Measurements from ENCODE around the gene HOXA11.

DNA sequence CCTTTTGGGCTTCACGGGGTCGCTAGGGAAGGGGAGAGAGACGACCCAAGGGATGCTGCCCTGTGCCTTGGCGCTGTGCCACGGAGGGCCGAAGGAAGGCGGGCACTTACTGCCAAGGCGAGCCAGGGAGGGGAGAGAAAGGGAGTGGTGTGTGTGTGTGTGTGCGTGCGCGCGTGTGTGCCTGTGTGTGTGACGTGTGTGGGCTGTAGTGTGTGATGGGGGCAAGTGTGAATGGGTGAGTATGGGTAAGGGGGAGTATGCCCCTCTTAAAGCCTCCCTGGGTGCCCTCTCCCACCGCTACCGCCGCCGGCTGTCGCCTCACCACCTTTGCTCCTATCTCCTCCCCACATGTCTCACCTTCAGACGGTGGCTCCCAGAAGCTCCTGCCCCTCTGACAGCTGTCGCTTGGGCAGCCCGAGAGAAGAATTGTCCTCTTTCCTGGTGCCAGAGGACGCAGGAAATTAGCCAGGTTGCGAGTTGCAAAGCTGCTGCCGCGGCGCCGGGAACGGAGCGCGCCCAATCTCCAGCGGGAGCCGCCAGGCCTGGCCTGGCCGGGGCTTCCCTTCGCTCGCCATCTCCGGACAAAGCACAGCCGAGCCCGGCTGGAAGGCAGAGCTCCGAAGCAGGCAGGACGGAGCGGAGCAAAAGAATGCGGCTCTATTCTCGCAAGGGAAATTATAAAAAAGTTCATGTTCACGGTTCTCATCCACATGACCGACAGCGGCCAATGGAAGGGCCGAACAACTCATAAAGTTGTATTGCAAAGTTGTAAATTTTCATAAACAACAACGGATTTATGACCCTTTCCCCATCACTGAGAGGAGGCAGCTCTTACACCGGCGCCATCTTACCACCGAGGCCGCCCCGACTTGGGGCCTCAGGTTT is 32.9 kb downstream of the HOXA11 start, which contains the start of gene HOXA3:
- TF ChIP-seq, protein P1, sequence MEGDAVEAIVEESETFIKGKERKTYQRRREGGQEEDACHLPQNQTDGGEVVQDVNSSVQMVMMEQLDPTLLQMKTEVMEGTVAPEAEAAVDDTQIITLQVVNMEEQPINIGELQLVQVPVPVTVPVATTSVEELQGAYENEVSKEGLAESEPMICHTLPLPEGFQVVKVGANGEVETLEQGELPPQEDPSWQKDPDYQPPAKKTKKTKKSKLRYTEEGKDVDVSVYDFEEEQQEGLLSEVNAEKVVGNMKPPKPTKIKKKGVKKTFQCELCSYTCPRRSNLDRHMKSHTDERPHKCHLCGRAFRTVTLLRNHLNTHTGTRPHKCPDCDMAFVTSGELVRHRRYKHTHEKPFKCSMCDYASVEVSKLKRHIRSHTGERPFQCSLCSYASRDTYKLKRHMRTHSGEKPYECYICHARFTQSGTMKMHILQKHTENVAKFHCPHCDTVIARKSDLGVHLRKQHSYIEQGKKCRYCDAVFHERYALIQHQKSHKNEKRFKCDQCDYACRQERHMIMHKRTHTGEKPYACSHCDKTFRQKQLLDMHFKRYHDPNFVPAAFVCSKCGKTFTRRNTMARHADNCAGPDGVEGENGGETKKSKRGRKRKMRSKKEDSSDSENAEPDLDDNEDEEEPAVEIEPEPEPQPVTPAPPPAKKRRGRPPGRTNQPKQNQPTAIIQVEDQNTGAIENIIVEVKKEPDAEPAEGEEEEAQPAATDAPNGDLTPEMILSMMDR (conservative IDR thresholded peaks at IDR 0.05; ENCODE audit: low read depth, low read length), result no peak
- TF ChIP-seq EZH2phosphoT487 (IDR thresholded peaks at IDR 0.05; ENCODE audit: borderline replicate concordance, low read length) (no peak), EZH2 (IDR thresholded peaks at IDR 0.05; ENCODE audit: low read length, unreplicated experiment) (no peak)

Data from PC-3 (cell line).